ENCODE results near the gene SLC7A11.
A peak's percentile ranks its signal among the peaks of the same experiment; 100 is the strongest.

Gene SLC7A11

DNA sequence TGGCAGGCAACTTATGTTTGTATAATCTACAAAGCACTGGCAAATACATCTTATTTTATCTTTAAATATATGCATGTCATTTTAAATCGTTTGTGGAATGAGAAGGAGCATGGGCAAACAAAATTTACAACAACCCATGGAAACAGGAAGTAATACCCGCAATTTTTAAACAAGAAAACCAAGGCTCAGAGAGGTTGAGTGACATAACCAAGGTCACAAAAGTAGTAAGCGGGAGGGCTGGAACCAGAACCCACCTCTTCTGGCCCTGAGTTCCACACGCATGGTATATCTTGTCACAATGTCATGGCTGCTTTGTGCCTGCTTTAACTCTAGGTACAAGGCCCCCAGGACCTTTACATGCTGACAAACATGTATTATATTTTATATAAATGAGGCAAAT is 52.9 kb downstream of the SLC7A11 start:
- CTCF ChIA-PET, result no interaction called here
- no peak overlapping the region for H3K4me3 ChIP-seq (ENCODE audit: low read depth, low read length)
- no peak for DNase-seq (ENCODE audit: low read depth, low spot score)
- TF ChIP-seq, protein P1, sequence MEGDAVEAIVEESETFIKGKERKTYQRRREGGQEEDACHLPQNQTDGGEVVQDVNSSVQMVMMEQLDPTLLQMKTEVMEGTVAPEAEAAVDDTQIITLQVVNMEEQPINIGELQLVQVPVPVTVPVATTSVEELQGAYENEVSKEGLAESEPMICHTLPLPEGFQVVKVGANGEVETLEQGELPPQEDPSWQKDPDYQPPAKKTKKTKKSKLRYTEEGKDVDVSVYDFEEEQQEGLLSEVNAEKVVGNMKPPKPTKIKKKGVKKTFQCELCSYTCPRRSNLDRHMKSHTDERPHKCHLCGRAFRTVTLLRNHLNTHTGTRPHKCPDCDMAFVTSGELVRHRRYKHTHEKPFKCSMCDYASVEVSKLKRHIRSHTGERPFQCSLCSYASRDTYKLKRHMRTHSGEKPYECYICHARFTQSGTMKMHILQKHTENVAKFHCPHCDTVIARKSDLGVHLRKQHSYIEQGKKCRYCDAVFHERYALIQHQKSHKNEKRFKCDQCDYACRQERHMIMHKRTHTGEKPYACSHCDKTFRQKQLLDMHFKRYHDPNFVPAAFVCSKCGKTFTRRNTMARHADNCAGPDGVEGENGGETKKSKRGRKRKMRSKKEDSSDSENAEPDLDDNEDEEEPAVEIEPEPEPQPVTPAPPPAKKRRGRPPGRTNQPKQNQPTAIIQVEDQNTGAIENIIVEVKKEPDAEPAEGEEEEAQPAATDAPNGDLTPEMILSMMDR (IDR thresholded peaks at IDR 0.05; ENCODE audit: insufficient read depth, low read length, missing control alignments), result no peak
- POLR2A ChIA-PET, result no interaction called here

DNA sequence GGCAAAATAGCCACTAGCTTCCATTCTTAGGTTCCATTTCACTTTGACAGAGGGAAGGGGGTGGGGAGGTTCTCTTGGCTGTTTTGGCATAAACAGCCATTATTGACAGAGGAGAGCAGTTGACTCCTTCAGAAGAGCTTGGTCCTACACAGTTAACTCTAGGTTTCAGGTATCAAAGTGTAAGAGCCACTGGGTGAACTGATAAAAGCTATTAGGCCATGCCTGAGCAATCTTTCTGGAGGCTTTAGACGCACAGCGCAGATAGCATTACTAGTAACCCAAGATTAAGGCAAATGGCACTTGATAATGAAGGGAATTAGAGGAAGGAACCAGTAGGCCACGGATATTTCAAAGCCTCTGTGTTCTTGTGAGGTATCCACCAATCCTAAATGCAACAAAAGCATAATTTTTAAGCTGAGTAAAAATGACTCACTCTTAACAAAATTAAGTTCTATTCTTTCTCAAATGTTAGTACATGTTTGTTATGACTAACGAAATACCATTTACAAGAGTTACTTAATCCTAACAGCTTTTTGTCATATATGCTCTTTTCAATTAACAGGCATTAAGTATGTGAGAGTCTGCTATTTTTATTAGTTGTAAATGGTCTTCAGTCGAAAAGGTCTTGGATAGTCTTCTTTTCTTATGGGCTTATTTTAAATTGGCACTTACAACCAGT is 53.6 kb downstream of the SLC7A11 start:
- no peak overlapping the region for H3K4me3 ChIP-seq (ENCODE audit: low read depth, low read length)
- TF ChIP-seq, protein P1 (IDR thresholded peaks at IDR 0.05; ENCODE audit: insufficient read depth, low read length, missing control alignments), result no peak
- POLR2A ChIA-PET, result no interaction called here
- CTCF ChIA-PET, result interaction anchor here (1.2 to 10.2 kb wide), 2 partner anchors 152 to 388 kb away, joined by 3 to 92 read pairs; no protein-coding TSS in a partner anchor
- no peak for DNase-seq (ENCODE audit: low read depth, low spot score)

DNA sequence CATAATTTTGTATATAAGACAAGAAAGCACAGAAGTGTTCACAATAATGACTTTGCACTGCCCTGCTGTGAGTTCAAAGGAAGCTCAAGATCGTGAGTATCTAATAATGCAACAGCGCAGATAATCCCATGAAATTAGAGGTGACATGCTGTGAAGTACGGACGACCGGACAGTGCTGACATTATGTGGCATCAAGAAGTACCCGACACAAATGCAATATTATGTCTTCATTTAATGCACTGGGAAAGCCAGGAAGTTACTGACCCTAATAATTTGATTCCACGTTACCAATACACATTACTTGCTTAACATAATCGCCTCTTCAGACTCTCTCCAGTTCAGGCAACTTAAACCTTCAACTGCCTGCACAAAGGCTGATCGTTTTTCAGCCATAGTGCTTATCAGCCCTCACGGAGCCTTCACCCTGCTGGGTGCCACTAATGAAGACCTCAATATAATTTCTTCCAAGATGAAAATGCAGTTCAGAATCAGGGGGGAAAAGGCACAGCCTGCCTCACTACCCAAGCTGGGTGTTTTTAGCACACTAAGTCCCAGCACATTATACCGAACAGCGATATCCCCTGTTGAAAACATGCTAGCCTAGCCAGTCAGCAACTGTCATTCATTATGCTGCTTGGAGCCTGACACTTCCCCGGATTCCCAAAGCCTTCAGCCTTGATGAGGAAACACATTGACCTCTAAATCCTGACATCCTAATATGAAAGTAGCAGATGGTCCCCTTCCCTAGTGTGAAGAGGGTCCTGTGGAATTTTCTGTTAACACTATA is 56.1 kb downstream of the SLC7A11 start:
- TF ChIP-seq, protein P1 (IDR thresholded peaks at IDR 0.05; ENCODE audit: insufficient read depth, low read length, missing control alignments), result no peak
- POLR2A ChIA-PET, result no interaction called here
- no peak overlapping the region for H3K4me3 ChIP-seq (ENCODE audit: low read depth, low read length)
- CTCF ChIA-PET, result interaction anchor here (1.6 to 10.2 kb wide), 3 partner anchors 149 to 685 kb away, joined by 5 to 92 read pairs (median 6); no protein-coding TSS in a partner anchor
- no peak for DNase-seq (ENCODE audit: low read depth, low spot score)

DNA sequence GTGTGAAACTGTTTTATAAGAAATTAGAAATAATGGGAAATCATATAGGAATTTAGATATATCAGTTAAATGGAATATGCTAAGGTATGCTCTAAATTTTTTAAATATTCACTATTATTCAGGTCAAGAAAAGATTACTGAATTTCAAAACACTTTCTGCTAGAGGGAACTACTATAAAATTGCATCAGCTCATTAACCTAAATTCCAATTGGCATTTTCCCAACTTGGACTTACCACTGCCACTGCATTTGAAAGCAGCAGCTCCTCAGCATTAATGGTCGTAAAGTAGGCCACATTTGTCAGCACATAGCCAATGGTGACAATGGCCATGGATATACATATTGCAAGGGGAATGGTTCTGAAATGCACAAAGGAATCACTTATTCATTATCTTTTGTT is 57.3 kb downstream of the SLC7A11 start:
- CTCF ChIA-PET, result interaction anchor here (1.0 to 10.2 kb wide), 4 partner anchors 9 to 336 kb away, joined by 3 to 92 read pairs (median 4); no protein-coding TSS in a partner anchor
- DNase-seq (ENCODE audit: low read depth, low spot score), result no peak
- POLR2A ChIA-PET, result no interaction called here
- TF ChIP-seq, protein P1 (IDR thresholded peaks at IDR 0.05; ENCODE audit: insufficient read depth, low read length, missing control alignments), result no peak
- H3K4me3 ChIP-seq (ENCODE audit: low read depth, low read length), result no peak overlapping the region

DNA sequence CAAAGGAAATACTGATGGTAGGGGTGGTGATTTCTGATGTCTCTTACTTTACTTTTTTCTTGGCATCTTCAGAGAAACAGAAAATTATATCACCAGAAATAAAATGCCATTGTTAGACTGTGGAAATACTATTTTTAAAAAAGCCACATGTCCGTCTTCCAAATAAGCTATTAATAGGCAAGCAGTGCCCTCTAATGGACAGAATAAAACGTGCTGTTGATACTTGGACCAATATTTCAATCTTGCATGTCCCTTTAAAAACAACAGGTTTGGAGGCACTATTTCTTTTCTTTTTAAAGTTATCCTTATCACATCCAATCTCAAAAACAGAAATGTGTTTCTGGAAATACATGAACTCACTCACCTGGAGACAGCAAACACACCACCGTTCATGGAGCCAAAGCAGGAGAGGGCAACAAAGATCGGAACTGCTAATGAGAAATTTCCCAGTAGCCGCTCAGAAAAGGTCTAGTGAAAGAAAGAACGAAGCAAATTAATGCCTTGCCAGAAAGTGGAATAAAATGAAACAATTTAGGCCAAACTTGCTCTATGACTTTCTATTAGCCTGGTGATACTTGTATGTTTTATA is 59.2 kb downstream of the SLC7A11 start:
- ChIA-PET POLR2A (no interaction called here), CTCF (interaction anchor here (0.8 to 10.2 kb wide), 22 partner anchors 9 to 1061 kb away, joined by 3 to 92 read pairs (median 5); no protein-coding TSS in a partner anchor)
- peak; percentile 29 for DNase-seq (ENCODE audit: low read depth, low spot score)
- TF ChIP-seq, protein P1 (IDR thresholded peaks at IDR 0.05; ENCODE audit: insufficient read depth, low read length, missing control alignments), result peak; percentile 42
- H3K4me3 ChIP-seq (ENCODE audit: low read depth, low read length), result no peak overlapping the region

DNA sequence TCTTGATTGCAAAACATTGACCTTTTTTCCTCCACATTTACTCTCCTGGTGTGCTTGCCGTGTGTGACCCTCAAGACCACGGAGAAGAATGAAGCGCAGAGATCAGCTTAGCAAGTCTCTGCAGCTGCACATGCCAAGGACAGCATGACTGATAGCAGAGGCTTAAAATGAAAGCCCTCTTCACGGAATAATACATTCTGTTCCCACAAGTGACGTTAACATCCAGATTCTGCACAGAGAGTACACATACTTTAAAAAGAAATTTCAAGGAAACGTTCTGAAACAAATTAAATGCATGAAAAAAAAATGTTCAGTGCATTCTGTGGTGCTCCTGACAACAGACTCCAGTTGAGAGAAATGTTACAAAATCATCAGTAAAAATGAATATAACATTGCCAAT is 60.9 kb downstream of the SLC7A11 start:
- DNase-seq (ENCODE audit: low read depth, low spot score), result no peak
- POLR2A ChIA-PET, result interaction anchor here (0.7 kb wide), 1 partner anchor 130 kb away, joined by 3 read pairs; no protein-coding TSS in a partner anchor
- no peak overlapping the region for H3K4me3 ChIP-seq (ENCODE audit: low read depth, low read length)
- TF ChIP-seq, protein P1 (IDR thresholded peaks at IDR 0.05; ENCODE audit: insufficient read depth, low read length, missing control alignments), result no peak
- CTCF ChIA-PET, result interaction anchor here (1.4 to 10.2 kb wide), 4 partner anchors 11 to 499 kb away, joined by 5 to 92 read pairs (median 14); no protein-coding TSS in a partner anchor

All from AG04449 (cell line).